GM13976 (cell line): ENCODE data around the gene FAM174A.

Source experiments
- DNase-seq: peaks from one replicate; pipeline ENCODE4 v3.0.0; 2012; ENCODE audit warnings: low spot score
- in situ Hi-C: fragments of 300-500 bp; cut with MboI; formaldehyde crosslinking; loops from one replicate; pipeline ENCODE4 v1.12.0; 2022; ENCODE audit warnings: low sequenced_read_pairs, mixed read lengths, inconsistent platforms; ENCODE audit not compliant: unreplicated experiment
- TF ChIP-seq, protein P1 (sequence below): IDR thresholded peaks from 2 replicates; pipeline ENCODE4 v1.5.1; 2012; ENCODE audit warnings: borderline replicate concordance, mild to moderate bottlenecking; ENCODE audit not compliant: insufficient read depth; ENCODE audit errors: extremely low read depth, missing control alignments, control extremely low read depth

FAM174A gene

DNA sequence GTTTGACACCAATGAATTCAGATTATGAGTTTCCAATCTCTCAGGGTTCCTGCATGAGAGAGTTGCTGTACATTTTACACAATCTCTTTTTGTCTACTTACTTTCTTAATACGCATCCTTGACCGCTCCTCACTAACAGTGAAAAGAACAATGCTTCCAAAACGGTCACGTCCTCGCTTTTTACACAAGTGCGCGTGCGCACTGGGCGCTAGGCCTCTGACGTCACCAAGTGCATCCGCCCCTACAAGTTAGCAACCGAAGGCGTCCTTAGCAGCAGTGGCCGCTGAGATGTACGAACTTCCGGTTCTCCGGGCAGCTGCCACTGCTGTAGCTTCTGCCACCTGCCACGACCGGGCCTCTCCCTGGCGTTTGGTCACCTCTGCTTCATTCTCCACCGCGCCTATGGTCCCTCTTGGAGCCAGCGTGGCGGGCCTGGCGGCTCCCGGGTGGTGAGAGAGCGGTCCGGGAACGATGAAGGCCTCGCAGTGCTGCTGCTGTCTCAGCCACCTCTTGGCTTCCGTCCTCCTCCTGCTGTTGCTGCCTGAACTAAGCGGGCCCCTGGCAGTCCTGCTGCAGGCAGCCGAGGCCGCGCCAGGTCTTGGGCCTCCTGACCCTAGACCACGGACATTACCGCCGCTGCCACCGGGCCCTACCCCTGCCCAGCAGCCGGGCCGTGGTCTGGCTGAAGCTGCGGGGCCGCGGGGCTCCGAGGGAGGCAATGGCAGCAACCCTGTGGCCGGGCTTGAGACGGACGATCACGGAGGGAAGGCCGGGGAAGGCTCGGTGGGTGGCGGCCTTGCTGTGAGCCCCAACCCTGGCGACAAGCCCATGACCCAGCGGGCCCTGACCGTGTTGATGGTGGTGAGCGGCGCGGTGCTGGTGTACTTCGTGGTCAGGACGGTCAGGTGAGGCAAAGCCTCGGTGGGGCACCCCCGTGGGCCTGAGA, at the start of gene FAM174A:
FAM174A (plus strand) TSS at position 315 of the 946 bp plus-strand sequence; CDS start at position 472, 157 bp downstream.
- TF ChIP-seq, protein P1, sequence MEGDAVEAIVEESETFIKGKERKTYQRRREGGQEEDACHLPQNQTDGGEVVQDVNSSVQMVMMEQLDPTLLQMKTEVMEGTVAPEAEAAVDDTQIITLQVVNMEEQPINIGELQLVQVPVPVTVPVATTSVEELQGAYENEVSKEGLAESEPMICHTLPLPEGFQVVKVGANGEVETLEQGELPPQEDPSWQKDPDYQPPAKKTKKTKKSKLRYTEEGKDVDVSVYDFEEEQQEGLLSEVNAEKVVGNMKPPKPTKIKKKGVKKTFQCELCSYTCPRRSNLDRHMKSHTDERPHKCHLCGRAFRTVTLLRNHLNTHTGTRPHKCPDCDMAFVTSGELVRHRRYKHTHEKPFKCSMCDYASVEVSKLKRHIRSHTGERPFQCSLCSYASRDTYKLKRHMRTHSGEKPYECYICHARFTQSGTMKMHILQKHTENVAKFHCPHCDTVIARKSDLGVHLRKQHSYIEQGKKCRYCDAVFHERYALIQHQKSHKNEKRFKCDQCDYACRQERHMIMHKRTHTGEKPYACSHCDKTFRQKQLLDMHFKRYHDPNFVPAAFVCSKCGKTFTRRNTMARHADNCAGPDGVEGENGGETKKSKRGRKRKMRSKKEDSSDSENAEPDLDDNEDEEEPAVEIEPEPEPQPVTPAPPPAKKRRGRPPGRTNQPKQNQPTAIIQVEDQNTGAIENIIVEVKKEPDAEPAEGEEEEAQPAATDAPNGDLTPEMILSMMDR = no peak
- in situ Hi-C loops = no loop called here
- DNase-seq = peak; percentile 89

GRCh38 chr5:100493996-100494395, 41.2 kb upstream of the FAM174A start:
- in situ Hi-C loops = no loop called here
- TF ChIP-seq, protein P1 = no peak
- DNase-seq = no peak

DNA sequence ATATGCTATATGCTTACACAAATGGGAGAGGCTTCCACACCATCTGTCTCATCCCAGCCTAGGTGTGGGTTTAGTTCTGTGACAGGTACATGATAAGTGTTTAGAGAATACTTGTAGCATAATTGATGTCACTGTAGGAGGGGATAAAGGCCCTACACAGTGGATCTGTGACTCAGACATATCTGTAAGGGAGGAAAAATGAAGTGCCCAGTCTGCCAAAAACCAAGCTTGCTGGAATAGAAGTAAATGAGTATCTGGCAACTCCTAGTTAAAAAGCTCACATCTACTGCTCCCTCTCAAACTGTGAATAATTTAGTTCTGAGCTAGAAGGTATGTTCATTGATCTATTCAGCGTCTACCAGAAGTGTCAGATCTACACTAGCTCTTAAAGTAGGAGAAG, 38.9 kb upstream of the FAM174A start:
- DNase-seq = no peak
- TF ChIP-seq, protein P1 = no peak
- in situ Hi-C loops = no loop called here

- in situ Hi-C loops = no loop called here
- TF ChIP-seq, protein P1 = no peak
- no peak for DNase-seq
These were observed 32.5 kb upstream of the FAM174A start for GRCh38 chr5:100502684-100503083.

DNA sequence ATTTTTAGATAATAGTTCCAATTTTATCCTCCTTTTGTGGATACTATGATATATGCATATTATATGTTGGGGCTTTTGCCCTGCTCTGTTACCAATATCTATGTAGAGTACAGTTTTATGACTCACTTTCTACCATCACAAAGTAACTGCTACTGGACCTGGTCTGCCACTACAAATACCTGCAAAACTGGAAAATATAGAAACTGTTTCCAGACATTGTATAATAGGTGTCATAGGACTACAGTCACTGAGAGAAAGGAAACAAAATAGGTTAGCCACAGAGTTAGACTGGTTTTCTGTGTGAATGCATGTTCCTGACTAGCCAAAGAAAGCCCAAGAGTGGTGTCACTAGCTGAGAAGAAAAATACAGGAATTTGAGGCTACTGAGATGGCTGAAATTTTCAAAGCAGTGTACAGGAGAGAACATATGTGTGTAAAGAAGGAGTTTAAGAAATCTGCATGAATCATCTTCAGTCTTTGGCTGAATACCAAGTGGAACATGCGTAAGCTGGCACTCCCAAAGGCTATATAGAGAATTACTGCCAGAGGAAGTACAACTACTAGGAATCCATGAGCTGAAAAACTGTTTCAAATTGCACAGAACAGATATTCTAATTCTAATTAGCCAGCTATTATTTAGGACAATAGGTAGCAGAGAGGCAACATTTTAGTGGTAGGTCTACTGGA, 29.0 kb upstream of the FAM174A start:
- no peak for DNase-seq
- TF ChIP-seq, protein P1 = no peak
- in situ Hi-C loops = no loop called here

- DNase-seq = no peak
- in situ Hi-C loops = no loop called here
- TF ChIP-seq, protein P1 = no peak
These were observed 18.9 kb upstream of the FAM174A start for GRCh38 chr5:100516285-100516684.
